Ascending aorta (tissue), 2 donors: ENCODE data around the gene UBASH3A. TPM values are rescaled to one million over a fixed set of nuclear protein-coding genes. Genes with fewer than 3 reads are reported as not detected.
A peak's percentile ranks its signal among the peaks of the same experiment; 100 is the strongest.
"Not testable (repeated sequence)": the region's sequence is repeated elsewhere in the genome, so short reads cannot be mapped to it uniquely, and the experiment has no call there.

Source experiments
- DNase-seq, 2 donors: peaks; one replicate each; pipeline ENCODE4 v3.0.0-alpha.2; 2019; ENCODE audit warnings: low spot score in 2 of 2
- H3K27ac ChIP-seq, 2 donors: fragments of 200-600 bp; sonication (generic); one replicate each; pipeline ENCODE4 v1.5.1; 2016 to 2017; ENCODE audit warnings: mild to moderate bottlenecking in 1 of 2
- H3K27me3 ChIP-seq: fragments of 200-600 bp; sonication (generic); one replicate; pipeline ENCODE4 v1.5.1; 2017
- H3K36me3 ChIP-seq, 2 donors: fragments of 200-600 bp; sonication (generic); one replicate each; pipeline ENCODE4 v1.5.1; 2016
- H3K4me1 ChIP-seq, 2 donors: fragments of 200-600 bp; sonication (generic); one replicate each; pipeline ENCODE4 v1.5.1; 2016 to 2017; ENCODE audit warnings: mild to moderate bottlenecking in 1 of 2
- H3K4me3 ChIP-seq, 2 donors: fragments of 200-600 bp; sonication (generic); one replicate each; pipeline ENCODE4 v1.5.1; 2016 to 2017; ENCODE audit warnings: mild to moderate bottlenecking in 1 of 2
- H3K9me3 ChIP-seq, 2 donors: fragments of 200-600 bp; sonication (generic); one replicate each; pipeline ENCODE4 v1.5.1; 2016
- CTCF ChIP-seq, 3 experiments: fragments of 200-600 bp in 2 of 3; fragments of 450-650 bp in 1 of 3; sonication (generic) in 2 of 3; IDR thresholded peaks; one replicate each; pipeline ENCODE4 v1.5.1; 2016 to 2019; ENCODE audit warnings: antibody characterized with exemption in 3 of 3, mild to moderate bottlenecking in 1 of 3, moderate library complexity in 1 of 3
- intact Hi-C: fragments of 100-400 bp; cut with DNase I; formaldehyde crosslinking; loops from one replicate; pipeline ENCODE4 v1.15.1; 2023
- total RNA-seq: library from RNA; depleted of rRNA; stranded (reverse); fragments of >200 nt; gene quantifications from one replicate; pipeline ENCODE4 v1.1.0, GENCODE V29; 2016

The UBASH3A gene
- total RNA-seq, 1 donor from 2014 or later: 0.75 TPM

GRCh38 chr21:42404539-42404938 lies 837 bp downstream of the UBASH3A start:
- H3K36me3 ChIP-seq: no peaks in the 10 kb centered on the region
- no peak overlapping the region for H3K27ac ChIP-seq
- no peaks in the 10 kb centered on the region for H3K4me1 ChIP-seq
- no peak overlapping the region for H3K4me3 ChIP-seq
- no peak for DNase-seq
- intact Hi-C loops: no loop called here
- H3K9me3 ChIP-seq: no peaks in the 10 kb centered on the region
- H3K27me3 ChIP-seq: no peaks in the 10 kb centered on the region
- TF ChIP-seq CTCF (IDR thresholded peaks at IDR 0.05): no peak

- no peak overlapping the region for H3K4me3 ChIP-seq
- H3K9me3 ChIP-seq: no peaks in the 10 kb centered on the region
- no peak overlapping the region for H3K27ac ChIP-seq
- no peaks in the 10 kb centered on the region for H3K4me1 ChIP-seq
- DNase-seq: no peak
- H3K27me3 ChIP-seq: no peaks in the 10 kb centered on the region
- no peak for TF ChIP-seq CTCF (IDR thresholded peaks at IDR 0.05)
- H3K36me3 ChIP-seq: no peaks in the 10 kb centered on the region
- intact Hi-C loops: no loop called here
Observed at GRCh38 chr21:42405064-42406013, 1.6 kb downstream of the UBASH3A start.

- no peak for DNase-seq
- H3K4me3 ChIP-seq: peak overlapping the region in 1 of 2 donors; percentile 12
- no peaks in the 10 kb centered on the region for H3K4me1 ChIP-seq
- H3K27me3 ChIP-seq: no peaks in the 10 kb centered on the region
- H3K9me3 ChIP-seq: no peaks in the 10 kb centered on the region
- H3K27ac ChIP-seq: no peak overlapping the region
- intact Hi-C loops: no loop called here
- no peak for TF ChIP-seq CTCF (IDR thresholded peaks at IDR 0.05)
- no peaks in the 10 kb centered on the region for H3K36me3 ChIP-seq
Observed at GRCh38 chr21:42406201-42406621, 2.5 kb downstream of the UBASH3A start.

- Histone ChIP-seq H3K27ac (no peak overlapping the region), H3K4me3 (no peak overlapping the region), H3K36me3 (no peaks in the 10 kb centered on the region), H3K27me3 (no peaks in the 10 kb centered on the region), H3K4me1 (no peaks in the 10 kb centered on the region), H3K9me3 (no peaks in the 10 kb centered on the region)
- intact Hi-C loops: no loop called here
- TF ChIP-seq CTCF (IDR thresholded peaks at IDR 0.05): no peak
- DNase-seq: no peak
Observed at GRCh38 chr21:42406866-42407265, 3.2 kb downstream of the UBASH3A start.

- H3K36me3 ChIP-seq: no peaks in the 10 kb centered on the region
- intact Hi-C loops: no loop called here
- H3K4me3 ChIP-seq: no peak overlapping the region
Observed at GRCh38 chr21:42407476-42407875, 3.8 kb downstream of the UBASH3A start.

GRCh38 chr21:42408718-42409117 lies 5.0 kb downstream of the UBASH3A start:
- H3K27ac ChIP-seq, intact Hi-C loops, H3K4me1 ChIP-seq, H3K36me3 ChIP-seq, DNase-seq, H3K9me3 ChIP-seq, H3K4me3 ChIP-seq, H3K27me3 ChIP-seq: not testable (repeated sequence)

More at GRCh38 chr21:42407476-42407875, 3.8 kb downstream of the UBASH3A start:
- Histone ChIP-seq H3K27ac (no peak overlapping the region), H3K9me3 (no peaks in the 10 kb centered on the region), H3K27me3 (no peaks in the 10 kb centered on the region), H3K4me1 (no peaks in the 10 kb centered on the region)
- TF ChIP-seq CTCF (IDR thresholded peaks at IDR 0.05): no peak
- no peak for DNase-seq
